ENCODE results near the gene ARMC3.

DNA sequence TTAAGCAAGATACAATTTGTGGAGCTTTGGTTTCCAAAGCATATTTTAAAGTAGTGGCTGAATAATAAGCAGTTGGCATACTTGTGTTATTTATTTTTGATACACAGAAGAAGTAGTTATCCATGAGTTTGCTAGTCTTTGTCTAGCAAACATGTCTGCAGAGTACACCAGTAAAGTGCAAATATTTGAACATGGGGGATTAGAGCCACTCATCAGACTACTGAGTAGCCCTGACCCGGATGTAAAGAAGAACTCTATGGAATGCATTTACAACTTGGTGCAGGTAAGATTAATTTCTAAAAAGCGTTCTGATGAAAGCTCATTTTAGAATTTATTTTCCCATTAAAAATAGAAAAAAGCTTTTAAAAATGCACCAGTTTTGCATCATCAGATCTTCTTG is 31.4 kb downstream of the ARMC3 start:
- TF ChIP-seq, protein P1, sequence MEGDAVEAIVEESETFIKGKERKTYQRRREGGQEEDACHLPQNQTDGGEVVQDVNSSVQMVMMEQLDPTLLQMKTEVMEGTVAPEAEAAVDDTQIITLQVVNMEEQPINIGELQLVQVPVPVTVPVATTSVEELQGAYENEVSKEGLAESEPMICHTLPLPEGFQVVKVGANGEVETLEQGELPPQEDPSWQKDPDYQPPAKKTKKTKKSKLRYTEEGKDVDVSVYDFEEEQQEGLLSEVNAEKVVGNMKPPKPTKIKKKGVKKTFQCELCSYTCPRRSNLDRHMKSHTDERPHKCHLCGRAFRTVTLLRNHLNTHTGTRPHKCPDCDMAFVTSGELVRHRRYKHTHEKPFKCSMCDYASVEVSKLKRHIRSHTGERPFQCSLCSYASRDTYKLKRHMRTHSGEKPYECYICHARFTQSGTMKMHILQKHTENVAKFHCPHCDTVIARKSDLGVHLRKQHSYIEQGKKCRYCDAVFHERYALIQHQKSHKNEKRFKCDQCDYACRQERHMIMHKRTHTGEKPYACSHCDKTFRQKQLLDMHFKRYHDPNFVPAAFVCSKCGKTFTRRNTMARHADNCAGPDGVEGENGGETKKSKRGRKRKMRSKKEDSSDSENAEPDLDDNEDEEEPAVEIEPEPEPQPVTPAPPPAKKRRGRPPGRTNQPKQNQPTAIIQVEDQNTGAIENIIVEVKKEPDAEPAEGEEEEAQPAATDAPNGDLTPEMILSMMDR (IDR thresholded peaks at IDR 0.05) = no peak
- TF ChIP-seq POLR2A (IDR thresholded peaks at IDR 0.05) = no peak

Measured in adrenal gland (tissue), 5 donors.